Endodermal cell (in vitro differentiated cells): ENCODE measurements around the gene GPR153. TPM values are rescaled to one million over a fixed set of nuclear protein-coding genes. Genes with fewer than 3 reads are reported as not detected.

Source experiments
- DNase-seq: peaks from one replicate; pipeline ENCODE4 v3.0.0-alpha.2; 2017
- H3K27ac ChIP-seq: 2 replicates; pipeline ENCODE4 v1.5.1; 2013; ENCODE audit warnings: mild to moderate bottlenecking, low read depth, low read length, moderate library complexity
- H3K27me3 ChIP-seq: 2 replicates; pipeline ENCODE4 v1.6.1; 2013; ENCODE audit warnings: mild to moderate bottlenecking, low read length, moderate library complexity; ENCODE audit not compliant: insufficient read depth, control insufficient read depth, poor library complexity, severe bottlenecking
- H3K36me3 ChIP-seq: 2 replicates; pipeline ENCODE4 v1.7.0; 2013; ENCODE audit warnings: mild to moderate bottlenecking, low read length, moderate library complexity; ENCODE audit not compliant: control insufficient read depth, insufficient read depth
- H3K4me1 ChIP-seq: one replicate; pipeline ENCODE4 v1.7.0; 2013; ENCODE audit warnings: low read length; ENCODE audit not compliant: control insufficient read depth, insufficient read depth
- H3K4me3 ChIP-seq: 2 replicates; pipeline ENCODE4 v1.5.1; 2013; ENCODE audit warnings: mild to moderate bottlenecking, low read length, moderate library complexity
- H3K9ac ChIP-seq: 2 replicates; pipeline ENCODE4 v1.6.1; 2013; ENCODE audit warnings: mild to moderate bottlenecking, low read length, moderate library complexity; ENCODE audit not compliant: poor library complexity, severe bottlenecking; ENCODE audit errors: extremely low read depth
- H3K9me3 ChIP-seq: 2 replicates; pipeline ENCODE4 v1.6.1; 2013; ENCODE audit warnings: mild to moderate bottlenecking, low read length, moderate library complexity; ENCODE audit not compliant: control insufficient read depth
- H3K27ac Mint-ChIP-seq: 2 replicates; pipeline ENCODE4 v1.8.0; 2020; ENCODE audit warnings: mixed read lengths
- H3K27me3 Mint-ChIP-seq: 2 replicates; pipeline ENCODE4 v1.8.0; 2021; ENCODE audit warnings: mild to moderate bottlenecking, mixed read lengths; ENCODE audit not compliant: insufficient read depth
- H3K36me3 Mint-ChIP-seq: 2 replicates; pipeline ENCODE4 v1.8.0; 2020; ENCODE audit warnings: low read depth, mixed read lengths
- H3K4me1 Mint-ChIP-seq: 2 replicates; pipeline ENCODE4 v1.8.0; 2020; ENCODE audit warnings: mixed read lengths
- H3K4me3 Mint-ChIP-seq: 2 replicates; pipeline ENCODE4 v1.8.0; 2020; ENCODE audit warnings: mild to moderate bottlenecking, moderate library complexity, mixed read lengths
- H3K9me3 Mint-ChIP-seq: 2 replicates; pipeline ENCODE4 v1.8.0; 2020; ENCODE audit warnings: mild to moderate bottlenecking, mixed read lengths
- WGBS, 2 experiments: methylation state at CpG; one replicate each; pipeline versions ENCODE4 v1.1.5 to v1.1.7; 2013; ENCODE audit warnings: missing lambda C conversion rate in 2 of 2, mixed read lengths in 1 of 2; ENCODE audit not compliant: insufficient coverage in 1 of 2, insufficient read length in 1 of 2; 5-methylcytosine and 5-hydroxymethylcytosine counted together
- total RNA-seq, 2 donors: library from RNA; stranded (reverse); fragmentation: NEBNext Ultra II Directional in 1 of 2; extraction: Animal tissue kit (Norgen Biotek cat#: 25700) in 1 of 2; gene quantifications; 2 replicates in 1 of 2; 3 replicates in 1 of 2; pipeline ENCODE4 v1.2.1, GENCODE V29; 2021
- TF ChIP-seq, protein P1 (sequence below): fragments of 200-600 bp; sonication (generic); conservative IDR thresholded peaks from 2 replicates; pipeline ENCODE4 v1.5.0; 2021; ENCODE audit warnings: antibody characterized with exemption, mild to moderate bottlenecking

The GPR153 gene
- total RNA-seq, 2 donors from 2014 or later: 2.4 to 2.8 TPM

- DNase-seq: peak; percentile 70
- TF ChIP-seq, protein P1, sequence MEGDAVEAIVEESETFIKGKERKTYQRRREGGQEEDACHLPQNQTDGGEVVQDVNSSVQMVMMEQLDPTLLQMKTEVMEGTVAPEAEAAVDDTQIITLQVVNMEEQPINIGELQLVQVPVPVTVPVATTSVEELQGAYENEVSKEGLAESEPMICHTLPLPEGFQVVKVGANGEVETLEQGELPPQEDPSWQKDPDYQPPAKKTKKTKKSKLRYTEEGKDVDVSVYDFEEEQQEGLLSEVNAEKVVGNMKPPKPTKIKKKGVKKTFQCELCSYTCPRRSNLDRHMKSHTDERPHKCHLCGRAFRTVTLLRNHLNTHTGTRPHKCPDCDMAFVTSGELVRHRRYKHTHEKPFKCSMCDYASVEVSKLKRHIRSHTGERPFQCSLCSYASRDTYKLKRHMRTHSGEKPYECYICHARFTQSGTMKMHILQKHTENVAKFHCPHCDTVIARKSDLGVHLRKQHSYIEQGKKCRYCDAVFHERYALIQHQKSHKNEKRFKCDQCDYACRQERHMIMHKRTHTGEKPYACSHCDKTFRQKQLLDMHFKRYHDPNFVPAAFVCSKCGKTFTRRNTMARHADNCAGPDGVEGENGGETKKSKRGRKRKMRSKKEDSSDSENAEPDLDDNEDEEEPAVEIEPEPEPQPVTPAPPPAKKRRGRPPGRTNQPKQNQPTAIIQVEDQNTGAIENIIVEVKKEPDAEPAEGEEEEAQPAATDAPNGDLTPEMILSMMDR: no peak
- Mint-ChIP-seq H3K9me3 (no peaks in the 10 kb centered on the region), H3K36me3 (no peaks in the 10 kb centered on the region), H3K4me1 (peaks cover 3% of the 10 kb centered on the region), H3K27me3 (peaks cover 46% of the 10 kb centered on the region), H3K4me3 (peak overlapping the region; percentile 33), H3K27ac (no peak overlapping the region)
- Histone ChIP-seq H3K9ac (no peak overlapping the region), H3K9me3 (no peaks in the 10 kb centered on the region), H3K4me1 (no peaks in the 10 kb centered on the region), H3K27me3 (peaks cover 35% of the 10 kb centered on the region), H3K27ac (no peak overlapping the region), H3K4me3 (no peak overlapping the region), H3K36me3 (no peaks in the 10 kb centered on the region)
- 0% methylated on average over 13 to 61 of the region's 61 CpGs for WGBS, 2 experiments
Measured at GRCh38 chr1:6260433-6260934, 414 bp downstream of the GPR153 start.

- H3K27ac Mint-ChIP-seq: no peak overlapping the region
- H3K9me3 ChIP-seq: no peaks in the 10 kb centered on the region
- no peak overlapping the region for H3K9ac ChIP-seq
- H3K36me3 Mint-ChIP-seq: no peaks in the 10 kb centered on the region
- H3K27me3 ChIP-seq: peaks cover 35% of the 10 kb centered on the region
- H3K4me1 Mint-ChIP-seq: peaks cover 3% of the 10 kb centered on the region
- no peaks in the 10 kb centered on the region for H3K36me3 ChIP-seq
- peaks cover 46% of the 10 kb centered on the region for H3K27me3 Mint-ChIP-seq
- no peak overlapping the region for H3K27ac ChIP-seq
- no peaks in the 10 kb centered on the region for H3K4me1 ChIP-seq
- no peak overlapping the region for H3K4me3 ChIP-seq
- H3K9me3 Mint-ChIP-seq: no peaks in the 10 kb centered on the region
- TF ChIP-seq, protein P1: peak; percentile 11
- peak overlapping the region; percentile 33 for H3K4me3 Mint-ChIP-seq
- 14 to 33% methylated on average over 10 to 41 of the region's 46 CpGs for WGBS, 2 experiments
- DNase-seq: peak; percentile 91
Measured at GRCh38 chr1:6259491-6260362, 1.2 kb downstream of the GPR153 start.

DNA sequence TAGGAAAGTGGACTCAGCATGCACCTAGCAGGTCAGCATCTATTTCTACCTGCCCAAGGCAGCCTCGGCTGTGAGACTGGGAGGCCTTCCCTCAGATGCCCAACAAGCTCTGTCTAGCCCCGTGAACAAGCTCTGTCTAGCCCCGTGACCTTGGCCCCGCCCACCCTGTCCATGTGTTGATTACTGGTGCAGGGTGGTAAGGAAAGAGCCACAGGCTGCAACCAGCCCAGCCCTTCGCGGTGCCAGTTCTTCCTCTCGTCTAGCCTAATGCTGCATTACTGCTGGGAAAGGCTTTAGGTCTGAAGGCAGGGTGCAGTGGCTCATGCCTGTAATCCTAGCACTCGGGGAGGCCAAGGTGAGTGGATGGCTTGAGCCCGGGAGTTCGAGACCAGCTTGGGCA lies 2.2 kb downstream of the GPR153 start:
- H3K9me3 ChIP-seq: no peaks in the 10 kb centered on the region
- WGBS, 2 experiments: 86 to 89% methylated on average over 9 to 10 of the region's 10 CpGs
- peaks cover 3% of the 10 kb centered on the region for H3K4me1 Mint-ChIP-seq
- no peaks in the 10 kb centered on the region for H3K36me3 Mint-ChIP-seq
- no peak overlapping the region for H3K4me3 Mint-ChIP-seq
- H3K27me3 ChIP-seq: peaks cover 35% of the 10 kb centered on the region
- no peaks in the 10 kb centered on the region for H3K4me1 ChIP-seq
- H3K36me3 ChIP-seq: no peaks in the 10 kb centered on the region
- DNase-seq: no peak
- H3K27ac ChIP-seq: no peak overlapping the region
- H3K4me3 ChIP-seq: no peak overlapping the region
- no peak overlapping the region for H3K27ac Mint-ChIP-seq
- no peaks in the 10 kb centered on the region for H3K9me3 Mint-ChIP-seq
- peaks cover 50% of the 10 kb centered on the region for H3K27me3 Mint-ChIP-seq
- TF ChIP-seq, protein P1: no peak
- no peak overlapping the region for H3K9ac ChIP-seq
